Pancreas (tissue), 10 donors: ENCODE data around the gene RGS10. TPM values are rescaled to one million over a fixed set of nuclear protein-coding genes. Genes with fewer than 3 reads are reported as not detected.

Source experiments
- ATAC-seq, 4 donors: fragments of 200-7000 bp; cut with Tn5 transposase; one replicate each; pipeline versions ENCODE4 v1.8.0 to v1.9.1; 2020; ENCODE audit warnings: mild to moderate bottlenecking in 4 of 4, moderate library complexity in 4 of 4
- DNase-seq, 6 donors: peaks; one replicate each; pipeline ENCODE4 v3.0.0-alpha.2; 2020
- FAIRE-seq: peaks from 2 replicates; lab custom pipeline; 2012; peaks lifted over from hg19 to GRCh38; lab: Jason Lieb, UNC
- H3K27ac ChIP-seq, 4 donors: fragments of 200-600 bp; sonication (generic); 1 replicate in 3 of 4; 2 replicates in 1 of 4; pipeline versions ENCODE4 v1.5.0 to v1.8.0; 2020
- H3K27me3 ChIP-seq, 4 donors: fragments of 200-600 bp; one replicate each; pipeline ENCODE4 v1.8.0; 2021
- H3K36me3 ChIP-seq, 3 donors: fragments of 200-600 bp; sonication (generic) in 1 of 3; one replicate each; pipeline versions ENCODE4 v1.5.0 to v1.8.0; 2020 to 2021
- H3K4me1 ChIP-seq, 3 donors: fragments of 200-600 bp; one replicate each; pipeline ENCODE4 v1.8.0; 2021
- H3K4me3 ChIP-seq, 4 donors: fragments of 200-600 bp; sonication (generic) in 2 of 4; one replicate each; pipeline versions ENCODE4 v1.5.0 to v1.8.0; 2020 to 2021
- H3K9me3 ChIP-seq, 4 donors: fragments of 200-600 bp; one replicate each; pipeline ENCODE4 v1.8.0; 2021
- WGBS, 2 donors: extraction: QIAGEN DNeasy Blood & Tissue Kit; methylation state at CpG; one replicate each; pipeline ENCODE4 v1.1.7; 2013; 5-methylcytosine and 5-hydroxymethylcytosine counted together
- intact Hi-C, 3 donors: fragments of 100-400 bp; cut with DNase I; formaldehyde crosslinking; loops; one replicate each; pipeline versions ENCODE4 v1.11.1 to v1.14.2; 2022
- polyA plus RNA-seq, 2 donors: library from polyadenylated mRNA; stranded (reverse); fragments of 200-250 nt; gene quantifications; one replicate each; pipeline ENCODE4 v1.2.3, GENCODE V29; 2013
- total RNA-seq, 6 donors: library from RNA; stranded (reverse); fragmentation: NEBNext Ultra II Directional in 4 of 6; extraction: Animal tissue kit (Norgen Biotek cat#: 25700) in 4 of 6; gene quantifications; one replicate each; pipeline versions ENCODE4 v1.2.1 to v1.2.4, GENCODE V29; 2021 to 2023
- TF ChIP-seq, protein P1 (sequence below), 4 donors: fragments of 200-600 bp; sonication (generic) in 3 of 4; IDR thresholded peaks; one replicate each; pipeline versions ENCODE4 v1.5.0 to v1.8.0; 2021; ENCODE audit warnings: antibody characterized with exemption in 4 of 4
- donor health status: healthy with polysubstance abuse.
- donor health status: DM: no; HTN: no; CAD: no; lungs with moderate emphysema.
- donor health status: DM: no; HTN: no; CAD: no.
- donor health status: control.
- donor health status: control.
- donor health status: Bipolar disorder and iron deficiency.
- donor health status: DM: yes; HTN: yes; CAD: no.
- donor health status: DM: no; HTN: no; CAD: no.
- donor health status: DM: no; HTN: no; CAD: no.
- donor health status: DM: yes; HTN: yes; CAD: no.

Gene RGS10, protein sequence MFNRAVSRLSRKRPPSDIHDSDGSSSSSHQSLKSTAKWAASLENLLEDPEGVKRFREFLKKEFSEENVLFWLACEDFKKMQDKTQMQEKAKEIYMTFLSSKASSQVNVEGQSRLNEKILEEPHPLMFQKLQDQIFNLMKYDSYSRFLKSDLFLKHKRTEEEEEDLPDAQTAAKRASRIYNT
- total RNA-seq (10 to 100 TPM in 1 of 6 donors, 1 to 10 TPM in 3, under 1 TPM in 2; 0.42 to 15.9 (median 3.6) TPM), polyA plus RNA-seq (1 to 10 TPM; 4.4 to 5.4 TPM)

DNA sequence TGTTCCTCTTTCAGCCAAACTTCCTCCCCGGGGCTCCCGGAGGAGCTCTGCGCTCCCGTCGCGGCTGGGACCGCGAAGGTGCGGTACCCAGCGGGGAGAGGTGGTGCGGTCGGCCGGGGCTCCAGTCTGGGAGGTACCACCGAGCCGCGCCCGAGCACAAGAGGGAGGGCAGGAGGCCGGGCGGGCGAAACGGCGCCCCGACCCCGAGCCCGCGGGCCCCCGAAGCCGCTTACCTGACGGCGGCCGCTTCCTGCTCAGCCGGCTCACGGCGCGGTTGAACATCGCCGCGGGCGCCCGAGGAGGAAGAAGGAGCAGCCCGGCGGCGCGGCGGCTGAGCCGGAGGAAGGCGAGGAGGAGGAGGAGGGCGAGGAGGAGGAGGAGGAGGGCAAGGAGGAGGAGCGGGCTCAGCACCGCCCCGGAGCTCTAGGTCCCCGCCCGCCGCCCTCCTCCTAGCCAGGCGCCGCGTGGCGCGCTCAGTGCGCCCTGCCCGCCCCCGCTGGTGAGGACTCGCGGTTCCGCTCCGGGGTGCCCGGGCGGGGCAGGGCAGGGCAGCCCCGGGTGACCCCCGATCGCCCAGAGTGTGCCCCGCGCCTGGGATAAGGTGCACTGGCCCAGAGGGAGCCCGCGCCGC, at the start of gene RGS10:
Gene RGS10 (minus strand): TSS at position 363 of the 631 bp plus-strand sequence. CDS start 81 bp downstream, at position 282.
- WGBS, 2 donors, result 0 to 1% methylated on average over 22 to 76 of the region's 76 CpGs
- H3K27ac ChIP-seq, result peak within 1 kb of the TSS in 1 of 4 donors; percentile 53
- DNase-seq (peak in 5 of 6 donors; percentile 37 to 84 (median 47)), FAIRE-seq (no peak), ATAC-seq (peak; percentile 85 to 94 (median 91))
- no peaks in the 10 kb centered on the region for H3K36me3 ChIP-seq
- no peaks in the 10 kb centered on the region for H3K27me3 ChIP-seq
- H3K4me3 ChIP-seq, result peak within 1 kb of the TSS; percentile 31 to 75 (median 60)
- H3K4me1 ChIP-seq, result peaks cover 0 to 4% (median 0%) of the 10 kb centered on the region in 3 donors
- no peaks in the 10 kb centered on the region for H3K9me3 ChIP-seq
- TF ChIP-seq, protein P1, sequence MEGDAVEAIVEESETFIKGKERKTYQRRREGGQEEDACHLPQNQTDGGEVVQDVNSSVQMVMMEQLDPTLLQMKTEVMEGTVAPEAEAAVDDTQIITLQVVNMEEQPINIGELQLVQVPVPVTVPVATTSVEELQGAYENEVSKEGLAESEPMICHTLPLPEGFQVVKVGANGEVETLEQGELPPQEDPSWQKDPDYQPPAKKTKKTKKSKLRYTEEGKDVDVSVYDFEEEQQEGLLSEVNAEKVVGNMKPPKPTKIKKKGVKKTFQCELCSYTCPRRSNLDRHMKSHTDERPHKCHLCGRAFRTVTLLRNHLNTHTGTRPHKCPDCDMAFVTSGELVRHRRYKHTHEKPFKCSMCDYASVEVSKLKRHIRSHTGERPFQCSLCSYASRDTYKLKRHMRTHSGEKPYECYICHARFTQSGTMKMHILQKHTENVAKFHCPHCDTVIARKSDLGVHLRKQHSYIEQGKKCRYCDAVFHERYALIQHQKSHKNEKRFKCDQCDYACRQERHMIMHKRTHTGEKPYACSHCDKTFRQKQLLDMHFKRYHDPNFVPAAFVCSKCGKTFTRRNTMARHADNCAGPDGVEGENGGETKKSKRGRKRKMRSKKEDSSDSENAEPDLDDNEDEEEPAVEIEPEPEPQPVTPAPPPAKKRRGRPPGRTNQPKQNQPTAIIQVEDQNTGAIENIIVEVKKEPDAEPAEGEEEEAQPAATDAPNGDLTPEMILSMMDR (IDR thresholded peaks at IDR 0.05), result no peak
- intact Hi-C loops, result no loop called here

DNA sequence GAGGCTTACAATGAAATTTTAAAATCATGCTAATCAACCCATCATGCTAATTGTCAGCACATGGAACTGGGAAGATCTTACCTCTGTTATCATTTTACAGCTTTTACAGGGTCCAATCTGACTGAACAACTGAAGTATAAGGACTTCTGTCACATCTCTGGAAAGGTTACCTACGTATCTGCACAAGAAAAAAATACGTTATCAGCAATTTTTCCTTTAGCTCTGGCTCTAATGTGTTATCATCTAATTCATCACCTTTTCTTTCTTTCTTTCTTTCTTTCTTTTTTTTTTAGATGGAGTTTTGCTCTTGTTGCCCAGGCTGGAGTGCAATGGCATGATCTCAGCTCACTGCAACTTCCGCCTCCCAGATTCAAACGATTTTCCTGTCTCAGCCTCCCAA, 45.6 kb upstream of the RGS10 start:
- H3K27ac ChIP-seq, result no peak overlapping the region
- intact Hi-C loops, result no loop called here
- DNase-seq (no peak), ATAC-seq (no peak), FAIRE-seq (no peak)
- TF ChIP-seq, protein P1 (IDR thresholded peaks at IDR 0.05), result no peak
- peaks cover 0 to 17% (median 12%) of the 10 kb centered on the region in 3 donors for H3K4me1 ChIP-seq
- H3K36me3 ChIP-seq, result peaks cover 0 to 2% (median 0%) of the 10 kb centered on the region in 3 donors
- no peaks in the 10 kb centered on the region for H3K27me3 ChIP-seq
- H3K9me3 ChIP-seq, result no peaks in the 10 kb centered on the region
- WGBS, 2 donors, result 91 to 93% methylated on average over 4 of the region's 4 CpGs
- no peak overlapping the region for H3K4me3 ChIP-seq

DNA sequence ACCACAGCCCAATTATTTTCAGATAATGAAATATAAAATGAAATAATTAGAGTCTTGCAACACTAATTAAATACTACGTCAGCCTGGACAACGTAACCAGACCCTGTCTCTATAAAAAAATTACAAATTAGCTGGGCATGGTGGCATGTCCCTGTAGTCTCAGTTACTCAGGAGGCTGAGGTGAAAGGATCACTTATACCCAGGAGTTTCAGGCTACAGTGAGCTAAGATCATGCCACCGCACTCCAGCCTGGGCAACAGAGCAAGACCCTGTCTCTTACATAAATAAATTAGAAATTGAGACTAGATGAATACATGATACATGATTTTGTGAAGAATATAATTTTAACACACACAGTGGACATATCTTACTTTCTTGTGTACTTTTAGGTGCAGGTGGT, 35.8 kb upstream of the RGS10 start:
- no peaks in the 10 kb centered on the region for H3K4me1 ChIP-seq
- WGBS, 2 donors, result 98 to 99% methylated on average over 3 of the region's 3 CpGs
- no peak overlapping the region for H3K4me3 ChIP-seq
- TF ChIP-seq, protein P1 (IDR thresholded peaks at IDR 0.05), result no peak
- no peaks in the 10 kb centered on the region for H3K27me3 ChIP-seq
- FAIRE-seq, result no peak
- no peak for DNase-seq
- intact Hi-C loops, result no loop called here
- no peaks in the 10 kb centered on the region for H3K9me3 ChIP-seq
- H3K27ac ChIP-seq, result no peak overlapping the region
- ATAC-seq, result no peak
- H3K36me3 ChIP-seq, result peaks cover 0 to 40% (median 25%) of the 10 kb centered on the region in 3 donors

DNA sequence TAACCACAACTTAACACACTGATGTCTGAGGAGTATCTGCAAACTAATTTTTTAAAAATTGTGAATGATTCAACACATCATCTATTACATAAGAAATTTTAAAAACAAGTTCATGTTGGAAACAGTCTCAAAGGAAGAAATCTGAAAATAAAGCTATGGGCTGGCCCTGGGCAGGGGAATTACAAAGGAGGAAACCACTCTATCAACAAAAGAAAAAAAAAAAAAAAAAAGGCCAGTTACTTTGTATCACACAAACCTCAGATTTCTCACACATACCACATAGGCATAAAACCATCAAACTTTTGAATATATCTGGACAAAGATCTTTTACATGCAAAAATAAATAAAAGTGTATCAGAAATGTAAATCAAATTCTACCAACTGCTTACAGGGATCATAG, 33.5 kb upstream of the RGS10 start:
- H3K36me3 ChIP-seq, result peaks cover 0 to 37% (median 22%) of the 10 kb centered on the region in 3 donors
- H3K4me1 ChIP-seq, result no peaks in the 10 kb centered on the region
- DNase-seq (no peak), FAIRE-seq (no peak), ATAC-seq (no peak)
- intact Hi-C loops, result no loop called here
- no peaks in the 10 kb centered on the region for H3K9me3 ChIP-seq
- no peaks in the 10 kb centered on the region for H3K27me3 ChIP-seq
- H3K27ac ChIP-seq, result no peak overlapping the region
- H3K4me3 ChIP-seq, result no peak overlapping the region
- TF ChIP-seq, protein P1 (IDR thresholded peaks at IDR 0.05), result no peak

DNA sequence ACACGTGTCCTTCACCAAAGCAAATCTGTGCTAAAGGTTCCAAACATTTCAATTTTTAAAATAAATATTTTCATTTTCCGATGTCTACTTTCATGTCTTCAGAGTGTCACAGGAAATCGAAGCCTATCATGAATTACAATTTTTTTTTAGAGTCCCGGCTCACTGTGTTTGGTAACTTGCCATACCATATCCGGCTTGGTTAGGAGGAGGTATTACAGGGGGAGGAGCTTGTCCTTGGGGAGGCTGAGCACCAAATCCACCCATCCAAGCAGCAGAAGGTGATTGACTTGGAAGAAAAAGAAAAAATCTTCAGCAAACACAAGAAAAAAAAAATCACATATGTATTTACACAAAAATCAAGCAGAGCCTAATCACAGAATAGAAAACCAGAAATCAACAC, 33.0 kb upstream of the RGS10 start:
- FAIRE-seq (peak; percentile 5), DNase-seq (no peak), ATAC-seq (peak in 1 of 4 donors; percentile 53)
- Histone ChIP-seq H3K27ac (no peak overlapping the region), H3K27me3 (no peaks in the 10 kb centered on the region), H3K4me1 (no peaks in the 10 kb centered on the region), H3K36me3 (peaks cover 0 to 34% (median 22%) of the 10 kb centered on the region in 3 donors), H3K4me3 (no peak overlapping the region), H3K9me3 (no peaks in the 10 kb centered on the region)
- intact Hi-C loops, result no loop called here
- TF ChIP-seq, protein P1 (IDR thresholded peaks at IDR 0.05), result no peak
- WGBS, 2 donors, result 53 to 61% methylated on average over 5 of the region's 5 CpGs
